Neuron (in vitro differentiated cells): ENCODE data around the gene UBE2D3.
A peak's percentile ranks its signal among the peaks of the same experiment; 100 is the strongest.
"Not testable (repeated sequence)": the region's sequence is repeated elsewhere in the genome, so short reads cannot be mapped to it uniquely, and the experiment has no call there.

Experiments used
- H2AFZ ChIP-seq: one replicate; pipeline ENCODE4 v1.6.1; 2013; ENCODE audit warnings: low read depth, mild to moderate bottlenecking, inconsistent platforms, low read length, moderate library complexity
- H3K27me3 ChIP-seq: one replicate; pipeline ENCODE4 v1.6.1; 2013; ENCODE audit warnings: low read length; ENCODE audit not compliant: insufficient read depth
- H3K36me3 ChIP-seq: one replicate; pipeline ENCODE4 v1.6.1; 2013; ENCODE audit warnings: low read length; ENCODE audit not compliant: insufficient read depth
- H3K4me1 ChIP-seq: one replicate; pipeline ENCODE4 v1.6.1; 2013; ENCODE audit warnings: low read length; ENCODE audit not compliant: insufficient read depth
- H3K4me3 ChIP-seq: 2 replicates; pipeline ENCODE4 v1.5.1; 2013; ENCODE audit warnings: mild to moderate bottlenecking, low read length, moderate library complexity
- H3K9me3 ChIP-seq: one replicate; pipeline ENCODE4 v1.6.1; 2013; ENCODE audit warnings: low read length

UBE2D3 gene

GRCh38 chr4:102826890-102827673, at the start of gene UBE2D3:
Gene UBE2D3 (minus strand): TSS chr4:102827551. CDS start chr4:102826508, 1,043 bp downstream.
- H3K36me3 ChIP-seq, result peaks cover 25% of the 10 kb centered on the region
- peak within 1 kb of the TSS; percentile 41 for H2AFZ ChIP-seq
- H3K4me3 ChIP-seq, result peak within 1 kb of the TSS; percentile 86
- no peaks in the 10 kb centered on the region for H3K27me3 ChIP-seq
- no peaks in the 10 kb centered on the region for H3K9me3 ChIP-seq
- peaks cover 24% of the 10 kb centered on the region for H3K4me1 ChIP-seq

- no peak overlapping the region for H2AFZ ChIP-seq
- H3K36me3 ChIP-seq, result peaks cover 37% of the 10 kb centered on the region
- H3K9me3 ChIP-seq, result peaks cover 14% of the 10 kb centered on the region
- H3K4me1 ChIP-seq, result peaks cover 11% of the 10 kb centered on the region
- no peak overlapping the region for H3K4me3 ChIP-seq
- no peaks in the 10 kb centered on the region for H3K27me3 ChIP-seq
These were observed 44.4 kb upstream of the UBE2D3 start for GRCh38 chr4:102871772-102872171.

DNA sequence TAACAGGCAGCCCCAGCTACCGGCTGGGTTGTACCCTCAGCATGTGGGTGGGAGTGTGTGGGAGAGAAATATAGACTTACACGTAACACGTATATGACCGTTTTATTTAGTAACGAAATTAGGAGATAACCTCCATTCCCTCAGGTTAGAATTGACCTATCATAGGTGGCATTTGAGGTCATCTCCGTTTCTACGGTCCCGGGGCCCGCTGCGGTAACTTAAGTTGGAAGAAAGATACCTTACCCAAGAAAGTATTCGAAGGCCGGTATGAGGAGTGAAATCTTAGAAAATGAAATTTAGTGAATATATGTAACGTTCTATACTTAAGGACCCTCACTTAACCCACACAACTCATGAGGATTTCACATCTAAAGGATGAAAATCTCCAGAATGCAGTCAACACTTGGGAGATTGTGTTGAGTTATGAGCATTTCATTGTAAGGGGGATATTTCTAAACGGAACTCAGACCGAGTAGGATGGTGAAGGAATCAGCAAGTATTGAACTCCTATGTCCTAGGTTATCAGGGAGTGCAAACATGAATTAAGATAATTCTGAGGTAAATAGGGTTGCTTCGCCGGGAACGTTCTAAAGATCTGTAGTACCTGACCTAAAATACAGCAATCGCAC, 42.3 kb upstream of the UBE2D3 start:
- Histone ChIP-seq H3K36me3 (peaks cover 20% of the 10 kb centered on the region), H2AFZ (peak overlapping the region; percentile 54), H3K9me3 (peaks cover 2% of the 10 kb centered on the region), H3K4me3 (peak overlapping the region; percentile 76), H3K4me1 (peaks cover 11% of the 10 kb centered on the region), H3K27me3 (no peaks in the 10 kb centered on the region)

GRCh38 chr4:102868781-102869568, 41.6 kb upstream of the UBE2D3 start, which contains the start of gene CISD2:
Gene CISD2 (plus strand): TSS chr4:102868992. CDS start chr4:102869085, 93 bp downstream.
- H3K4me3 ChIP-seq, result peak within 1 kb of the TSS; percentile 76
- H3K36me3 ChIP-seq, result peaks cover 13% of the 10 kb centered on the region
- H3K9me3 ChIP-seq, result no peaks in the 10 kb centered on the region
- no peaks in the 10 kb centered on the region for H3K27me3 ChIP-seq
- H2AFZ ChIP-seq, result peak within 1 kb of the TSS; percentile 54
- H3K4me1 ChIP-seq, result peaks cover 11% of the 10 kb centered on the region

- Histone ChIP-seq H2AFZ (peak overlapping the region; percentile 54), H3K27me3 (no peaks in the 10 kb centered on the region), H3K4me3 (peak overlapping the region; percentile 76), H3K9me3 (no peaks in the 10 kb centered on the region), H3K36me3 (peaks cover 7% of the 10 kb centered on the region), H3K4me1 (peaks cover 11% of the 10 kb centered on the region)
These were observed 40.9 kb upstream of the UBE2D3 start for GRCh38 chr4:102868153-102868780.

DNA sequence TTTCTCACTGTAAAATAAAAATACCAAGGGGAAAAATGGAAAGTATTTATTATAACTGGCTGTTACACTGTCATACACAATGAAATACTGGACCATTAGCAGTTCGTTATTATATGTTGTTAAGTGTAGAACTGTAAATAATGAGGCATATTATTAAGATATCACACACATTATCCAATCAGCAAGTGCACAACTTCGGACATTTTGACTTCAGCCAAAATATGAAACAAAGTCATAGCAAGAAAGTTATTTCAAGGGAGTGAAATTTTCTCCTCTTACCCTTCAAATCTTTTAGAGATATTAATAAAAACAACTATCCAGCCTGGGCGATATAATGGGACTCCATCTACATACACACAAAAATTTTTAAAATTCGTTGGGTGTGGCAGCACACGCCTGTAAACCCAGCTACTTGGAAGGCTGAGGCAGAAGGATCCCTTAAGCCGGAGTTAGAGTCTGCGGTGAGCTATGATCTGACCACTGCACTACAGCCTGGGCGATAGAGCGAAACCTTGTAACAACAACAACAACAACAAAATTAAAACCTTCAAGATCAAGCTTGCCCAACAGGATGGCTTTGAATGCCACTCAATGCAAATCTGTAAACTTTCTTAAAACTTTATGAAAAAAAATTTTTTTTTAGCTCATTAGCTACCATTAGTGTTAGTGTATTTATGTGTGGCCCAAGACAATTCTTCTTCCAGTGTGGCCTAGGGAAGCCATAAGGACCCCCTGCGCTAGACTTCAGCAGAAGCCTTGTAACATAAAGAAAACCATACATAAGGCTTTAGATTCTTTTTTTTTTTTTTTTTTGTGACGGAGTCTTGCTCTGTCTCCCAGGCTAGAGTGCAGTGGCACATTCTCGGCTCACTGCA, 40.2 kb upstream of the UBE2D3 start:
- Histone ChIP-seq H2AFZ (peak overlapping the region; percentile 54), H3K4me3 (peak overlapping the region; percentile 76), H3K27me3 (no peaks in the 10 kb centered on the region), H3K4me1 (peaks cover 11% of the 10 kb centered on the region), H3K36me3 (no peaks in the 10 kb centered on the region), H3K9me3 (no peaks in the 10 kb centered on the region)

GRCh38 chr4:102865327-102865726, 38.0 kb upstream of the UBE2D3 start:
- not testable (repeated sequence) for H3K9me3 ChIP-seq, H2AFZ ChIP-seq, H3K27me3 ChIP-seq, H3K4me1 ChIP-seq, H3K36me3 ChIP-seq, H3K4me3 ChIP-seq

GRCh38 chr4:102862747-102863146, 35.4 kb upstream of the UBE2D3 start:
- Histone ChIP-seq H3K4me3 (no peak overlapping the region), H3K36me3 (no peaks in the 10 kb centered on the region), H3K27me3 (no peaks in the 10 kb centered on the region), H3K9me3 (peaks cover 7% of the 10 kb centered on the region), H2AFZ (no peak overlapping the region), H3K4me1 (no peaks in the 10 kb centered on the region)

GRCh38 chr4:102862016-102862415, 34.7 kb upstream of the UBE2D3 start:
- Histone ChIP-seq H2AFZ (no peak overlapping the region), H3K9me3 (peaks cover 7% of the 10 kb centered on the region)

DNA sequence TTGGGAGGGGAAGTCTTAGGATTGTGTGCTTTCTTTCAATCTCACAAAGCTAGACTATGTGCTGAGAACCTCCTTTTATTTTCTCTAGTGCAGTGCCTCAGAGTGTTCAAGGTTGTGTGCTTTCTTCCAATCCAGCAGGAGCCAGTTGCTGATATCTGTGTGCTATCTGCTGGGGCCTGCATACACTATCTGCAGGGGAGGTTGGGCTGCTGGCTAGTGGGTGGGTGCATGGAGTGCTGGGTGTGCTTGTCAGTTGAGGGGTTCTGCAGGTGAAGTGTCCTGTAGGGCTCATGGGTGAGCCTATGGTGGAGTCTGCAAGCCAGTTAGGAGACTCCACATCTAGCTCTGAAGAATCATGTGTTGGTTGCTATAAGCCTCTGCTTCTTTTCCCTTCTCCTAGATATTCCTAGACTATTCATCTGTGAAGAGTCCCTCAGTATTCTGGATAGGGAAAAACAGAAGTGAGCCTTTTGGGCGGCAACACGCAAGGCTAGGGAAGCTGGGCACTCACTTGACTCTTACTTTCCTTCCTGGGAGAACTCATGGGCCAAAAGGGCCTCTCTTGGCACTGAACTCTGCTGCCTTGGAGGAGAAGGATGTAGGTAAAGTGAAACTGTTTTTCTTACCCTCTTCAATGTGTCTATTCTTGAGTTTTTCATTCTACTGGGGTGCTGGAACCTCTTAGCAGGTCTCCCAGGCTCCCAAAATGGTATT, 33.4 kb upstream of the UBE2D3 start:
- H3K4me1 ChIP-seq, result no peaks in the 10 kb centered on the region
- H3K9me3 ChIP-seq, result peaks cover 7% of the 10 kb centered on the region
- H3K36me3 ChIP-seq, result no peaks in the 10 kb centered on the region
- H2AFZ ChIP-seq, result no peak overlapping the region
- H3K27me3 ChIP-seq, result no peaks in the 10 kb centered on the region
- no peak overlapping the region for H3K4me3 ChIP-seq

More at GRCh38 chr4:102862016-102862415, 34.7 kb upstream of the UBE2D3 start:
- H3K27me3 ChIP-seq, result no peaks in the 10 kb centered on the region
- no peaks in the 10 kb centered on the region for H3K36me3 ChIP-seq
- H3K4me1 ChIP-seq, result no peaks in the 10 kb centered on the region
- no peak overlapping the region for H3K4me3 ChIP-seq

DNA sequence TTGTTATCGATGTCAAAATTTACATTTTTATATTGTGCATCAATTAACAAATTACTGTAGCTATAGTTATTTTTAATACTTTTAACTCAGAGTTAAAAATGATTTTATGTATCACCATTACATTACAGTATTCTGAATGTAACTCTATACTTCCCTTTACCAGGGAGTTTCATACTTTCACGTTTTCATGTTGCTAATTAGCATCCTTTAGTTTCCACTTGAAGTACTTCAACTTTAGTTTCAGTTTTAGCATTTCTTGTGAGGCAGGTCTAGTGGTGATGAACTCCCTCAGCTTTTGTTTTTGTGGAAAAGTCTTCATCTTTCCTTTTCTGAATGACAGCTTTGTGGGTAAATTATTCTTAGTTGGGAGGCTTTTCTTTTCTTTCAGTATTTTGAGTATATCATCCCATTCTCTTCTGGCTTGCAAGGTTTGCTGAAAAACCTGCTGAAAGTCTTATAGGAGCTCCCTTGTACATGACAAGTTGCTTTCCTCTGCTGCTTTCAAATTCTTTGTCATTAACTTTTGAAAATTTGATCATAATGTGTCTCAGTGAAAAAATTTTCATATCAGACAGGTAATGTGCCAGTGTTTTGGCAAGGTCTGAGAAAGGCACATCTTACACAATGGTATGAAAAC, 31.6 kb upstream of the UBE2D3 start:
- no peaks in the 10 kb centered on the region for H3K4me1 ChIP-seq
- no peaks in the 10 kb centered on the region for H3K36me3 ChIP-seq
- no peak overlapping the region for H3K4me3 ChIP-seq
- peaks cover 7% of the 10 kb centered on the region for H3K9me3 ChIP-seq
- H3K27me3 ChIP-seq, result no peaks in the 10 kb centered on the region
- no peak overlapping the region for H2AFZ ChIP-seq
